Lower lobe of right lung (tissue), 2 donors: ENCODE data around the gene CACNA1E. TPM values are rescaled to one million over a fixed set of nuclear protein-coding genes. Genes with fewer than 3 reads are reported as not detected.

Experiments
- ATAC-seq, 2 donors: fragments of 200-7000 bp; cut with Tn5 transposase; one replicate each; pipeline ENCODE4 v1.9.1; 2020 to 2022; ENCODE audit warnings: mild to moderate bottlenecking in 2 of 2, moderate library complexity in 2 of 2
- DNase-seq: peaks from one replicate; pipeline ENCODE4 v3.0.0-alpha.2; 2020
- H3K27ac ChIP-seq: fragments of 200-600 bp; one replicate; pipeline ENCODE4 v1.8.0; 2022
- H3K27me3 ChIP-seq: fragments of 200-600 bp; one replicate; pipeline ENCODE4 v1.8.0; 2022; ENCODE audit warnings: low read depth
- H3K36me3 ChIP-seq: fragments of 200-600 bp; one replicate; pipeline ENCODE4 v1.8.0; 2022; ENCODE audit warnings: mild to moderate bottlenecking
- H3K4me1 ChIP-seq: fragments of 200-600 bp; one replicate; pipeline ENCODE4 v1.8.0; 2022
- H3K4me3 ChIP-seq: fragments of 200-600 bp; one replicate; pipeline ENCODE4 v1.8.0; 2022; ENCODE audit warnings: mild to moderate bottlenecking
- H3K9me3 ChIP-seq: fragments of 200-600 bp; one replicate; pipeline ENCODE4 v1.8.0; 2022
- intact Hi-C: fragments of 100-400 bp; cut with DNase I; formaldehyde crosslinking; loops from one replicate; pipeline ENCODE4 v1.11.0; 2022
- total RNA-seq: library from RNA; stranded (reverse); fragmentation: NEBNext Ultra II Directional; extraction: Animal tissue kit (Norgen Biotek cat#: 25700); gene quantifications from one replicate; pipeline ENCODE4 v1.2.1, GENCODE V29; 2021
- TF ChIP-seq, protein P1 (sequence below): fragments of 200-600 bp; IDR thresholded peaks from one replicate; pipeline ENCODE4 v1.8.0; 2022; ENCODE audit warnings: antibody characterized with exemption, mild to moderate bottlenecking
- donor health status: DM: no; HTN: yes; CAD: no; lungs with severe emphysema.

CACNA1E gene
- total RNA-seq, 1 donor from 2014 or later, result 0.27 TPM

DNA sequence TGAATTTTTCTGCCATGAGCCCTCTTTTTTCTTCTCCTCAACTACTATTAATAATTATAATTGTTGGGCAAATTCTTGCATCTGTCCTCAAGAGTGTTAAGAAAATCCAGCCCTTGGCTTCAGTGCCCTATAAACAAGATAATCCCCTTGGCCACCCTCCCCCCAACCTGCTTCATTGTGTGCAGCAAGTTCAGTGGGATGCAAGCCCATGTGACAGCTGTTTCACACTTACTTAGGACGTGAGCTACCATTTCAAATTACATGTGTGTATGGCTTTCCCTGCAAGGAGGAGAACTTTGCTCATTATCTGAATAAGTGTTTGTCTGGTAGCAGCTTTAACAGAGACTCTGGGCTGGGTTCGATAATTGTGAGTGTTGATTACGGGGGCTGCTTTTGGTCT, 276.2 kb downstream of the CACNA1E start:
- no peak for ATAC-seq
- H3K36me3 ChIP-seq, result no peaks in the 10 kb centered on the region
- no peaks in the 10 kb centered on the region for H3K27me3 ChIP-seq
- DNase-seq, result no peak
- no peak overlapping the region for H3K27ac ChIP-seq
- no peak overlapping the region for H3K4me3 ChIP-seq
- no peaks in the 10 kb centered on the region for H3K4me1 ChIP-seq
- intact Hi-C loops, result no loop called here
- H3K9me3 ChIP-seq, result no peaks in the 10 kb centered on the region
- TF ChIP-seq, protein P1, sequence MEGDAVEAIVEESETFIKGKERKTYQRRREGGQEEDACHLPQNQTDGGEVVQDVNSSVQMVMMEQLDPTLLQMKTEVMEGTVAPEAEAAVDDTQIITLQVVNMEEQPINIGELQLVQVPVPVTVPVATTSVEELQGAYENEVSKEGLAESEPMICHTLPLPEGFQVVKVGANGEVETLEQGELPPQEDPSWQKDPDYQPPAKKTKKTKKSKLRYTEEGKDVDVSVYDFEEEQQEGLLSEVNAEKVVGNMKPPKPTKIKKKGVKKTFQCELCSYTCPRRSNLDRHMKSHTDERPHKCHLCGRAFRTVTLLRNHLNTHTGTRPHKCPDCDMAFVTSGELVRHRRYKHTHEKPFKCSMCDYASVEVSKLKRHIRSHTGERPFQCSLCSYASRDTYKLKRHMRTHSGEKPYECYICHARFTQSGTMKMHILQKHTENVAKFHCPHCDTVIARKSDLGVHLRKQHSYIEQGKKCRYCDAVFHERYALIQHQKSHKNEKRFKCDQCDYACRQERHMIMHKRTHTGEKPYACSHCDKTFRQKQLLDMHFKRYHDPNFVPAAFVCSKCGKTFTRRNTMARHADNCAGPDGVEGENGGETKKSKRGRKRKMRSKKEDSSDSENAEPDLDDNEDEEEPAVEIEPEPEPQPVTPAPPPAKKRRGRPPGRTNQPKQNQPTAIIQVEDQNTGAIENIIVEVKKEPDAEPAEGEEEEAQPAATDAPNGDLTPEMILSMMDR, result no peak

DNA sequence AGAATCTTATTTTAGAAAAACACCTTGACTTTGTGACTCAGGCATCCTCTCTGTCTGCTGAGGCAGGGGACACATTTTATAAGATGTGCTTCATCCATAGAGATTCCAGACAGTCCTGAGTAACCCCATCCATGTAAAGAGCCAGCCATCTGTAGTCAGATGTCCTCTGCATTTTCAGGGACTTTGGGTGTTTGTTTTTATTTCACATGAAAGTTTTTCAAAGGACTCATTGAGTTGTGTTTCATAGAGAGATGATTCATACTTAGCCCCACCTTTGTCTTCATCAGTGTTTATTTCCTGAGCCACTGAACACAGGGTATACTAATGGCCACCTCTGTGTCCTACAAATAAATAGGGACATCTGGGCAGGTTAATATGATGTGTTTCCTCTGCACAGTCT, 280.4 kb downstream of the CACNA1E start:
- ATAC-seq, result no peak
- TF ChIP-seq, protein P1, result no peak
- intact Hi-C loops, result no loop called here
- Histone ChIP-seq H3K4me1 (no peaks in the 10 kb centered on the region), H3K36me3 (no peaks in the 10 kb centered on the region), H3K27ac (no peak overlapping the region), H3K9me3 (no peaks in the 10 kb centered on the region), H3K4me3 (no peak overlapping the region), H3K27me3 (no peaks in the 10 kb centered on the region)
- no peak for DNase-seq

GRCh38 chr1:181765451-181766026, 282.2 kb downstream of the CACNA1E start:
- intact Hi-C loops, result no loop called here
- H3K4me3 ChIP-seq, result no peak overlapping the region
- H3K9me3 ChIP-seq, result no peaks in the 10 kb centered on the region
- no peak for DNase-seq
- H3K4me1 ChIP-seq, result no peaks in the 10 kb centered on the region
- no peaks in the 10 kb centered on the region for H3K27me3 ChIP-seq
- ATAC-seq, result no peak
- no peaks in the 10 kb centered on the region for H3K36me3 ChIP-seq
- TF ChIP-seq, protein P1, result no peak
- no peak overlapping the region for H3K27ac ChIP-seq

GRCh38 chr1:181767001-181767708, 283.8 kb downstream of the CACNA1E start:
- DNase-seq (no peak), ATAC-seq (no peak)
- Histone ChIP-seq H3K27me3 (no peaks in the 10 kb centered on the region), H3K27ac (no peak overlapping the region), H3K4me1 (no peaks in the 10 kb centered on the region), H3K9me3 (no peaks in the 10 kb centered on the region), H3K36me3 (no peaks in the 10 kb centered on the region), H3K4me3 (no peak overlapping the region)
- intact Hi-C loops, result no loop called here
- TF ChIP-seq, protein P1, result no peak

DNA sequence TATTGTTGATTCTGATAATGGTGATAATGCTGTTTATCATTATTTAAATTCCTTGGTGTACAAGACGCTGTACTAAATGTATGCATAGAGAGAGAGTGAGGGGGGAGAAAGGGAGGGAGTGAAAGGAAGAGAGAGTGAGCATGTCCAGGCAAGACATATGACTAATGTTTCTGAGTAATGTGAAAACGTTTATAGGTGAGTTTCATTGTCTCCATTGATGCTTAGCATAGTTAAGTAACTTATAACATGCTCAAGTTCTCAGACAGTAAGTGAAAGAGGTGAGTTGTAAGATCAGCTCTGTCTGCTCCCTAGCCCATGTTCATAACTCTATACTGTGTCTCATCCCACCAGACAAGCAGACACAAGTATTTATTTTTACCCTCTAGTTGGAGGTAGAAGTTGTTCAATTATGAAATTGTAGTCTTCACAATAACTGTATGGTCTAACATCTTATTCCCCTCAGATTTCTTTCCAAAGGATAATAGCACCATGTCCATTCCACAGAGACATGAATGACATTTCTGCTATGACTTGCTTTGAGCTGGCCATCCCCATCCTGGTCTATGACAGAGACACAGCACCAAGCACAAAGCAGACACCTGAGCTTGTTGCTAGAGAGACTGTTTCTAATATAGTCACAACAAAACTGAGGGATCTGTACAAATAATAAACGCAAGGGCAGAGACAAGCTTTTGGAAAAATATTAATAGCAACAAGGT, 285.1 kb downstream of the CACNA1E start:
- H3K27me3 ChIP-seq, result no peaks in the 10 kb centered on the region
- H3K9me3 ChIP-seq, result no peaks in the 10 kb centered on the region
- no peak overlapping the region for H3K4me3 ChIP-seq
- TF ChIP-seq, protein P1, result no peak
- ATAC-seq (no peak), DNase-seq (no peak)
- H3K36me3 ChIP-seq, result no peaks in the 10 kb centered on the region
- H3K4me1 ChIP-seq, result no peaks in the 10 kb centered on the region
- intact Hi-C loops, result no loop called here
- no peak overlapping the region for H3K27ac ChIP-seq
